HepG2 (cell line): ENCODE results near the gene GPR83. TPM values are rescaled to one million over a fixed set of nuclear protein-coding genes. Genes with fewer than 3 reads are reported as not detected.

Source experiments
- ATAC-seq: fragments of 200-7000 bp; cut with Tn5 transposase; 3 replicates; pipeline ENCODE4 v1.9.1; 2020; ENCODE audit warnings: mild to moderate bottlenecking, moderate library complexity
- BruUV-seq: library from RNA; stranded (reverse); fragments of 400-500 nt; replicated peaks from 2 replicates; lab custom pipeline; 2021; lab: Mats Ljungman, UMichigan
- CTCF ChIA-PET: fragments of 300-600 bp; formaldehyde crosslinking; extraction: SDS; loops from one replicate; lab custom pipeline; 2021; ENCODE audit warnings: low total read pairs, inconsistent platforms, low intra/inter-chr PET ratio; lab: Yijun Ruan, JAX
- POLR2A ChIA-PET: fragments of 350-600 bp; sonication (Branson Sonifier 250); formaldehyde crosslinking; loops from one replicate; lab custom pipeline; 2020; ENCODE audit warnings: antibody characterized with exemption, inconsistent platforms; lab: Yijun Ruan, JAX
- DNase-seq: peaks from one replicate; pipeline ENCODE4 v3.0.0-alpha.2; 2015; ENCODE audit warnings: low spot score
- FAIRE-seq: peaks from 3 replicates; lab custom pipeline; 2011; peaks lifted over from hg19 to GRCh38; lab: Jason Lieb, UNC
- H2AFZ ChIP-seq: one replicate; pipeline ENCODE4 v1.6.1; 2011; ENCODE audit warnings: low read length, inconsistent platforms
- H3K27ac ChIP-seq: fragments of 300-600 bp; 3 replicates; pipeline ENCODE4 v1.8.0; 2011; ENCODE audit warnings: mixed run types, mild to moderate bottlenecking, mixed read lengths, low read length, inconsistent platforms; ENCODE audit not compliant: insufficient read depth; ENCODE audit errors: extremely low read length
- H3K27me3 ChIP-seq, 2 experiments: fragments of 200-600 bp in 1 of 2; 2 replicates in 1 of 2; 3 replicates in 1 of 2; pipeline versions ENCODE4 v1.6.0 to v1.8.0; 2011; ENCODE audit warnings: low read length in 2 of 2, mild to moderate bottlenecking in 2 of 2, moderate library complexity in 2 of 2, inconsistent platforms in 1 of 2; ENCODE audit not compliant: insufficient read depth in 2 of 2, control insufficient read depth in 1 of 2
- H3K36me3 ChIP-seq, 2 experiments: fragments of 200-600 bp in 1 of 2; replicated peaks in 1 of 2; 2 replicates in 1 of 2; 3 replicates in 1 of 2; pipeline versions ENCODE4 v1.5.1 to v1.8.0; 2011; ENCODE audit warnings: low read length in 2 of 2, inconsistent platforms in 1 of 2; ENCODE audit not compliant: insufficient read depth in 2 of 2, control insufficient read depth in 1 of 2
- H3K4me1 ChIP-seq: 2 replicates; pipeline ENCODE4 v1.5.1; 2012; ENCODE audit warnings: low read length, inconsistent platforms; ENCODE audit not compliant: insufficient read depth
- H3K4me2 ChIP-seq: 2 replicates; pipeline ENCODE4 v1.6.0; 2011; ENCODE audit warnings: low read depth, low read length, inconsistent platforms
- H3K4me3 ChIP-seq, 3 experiments: fragments of 200-600 bp in 1 of 3; sonication (generic), shearing (Covaris generic) in 1 of 3; replicated peaks in 1 of 3; 2 replicates each; pipeline ENCODE4 v1.5.1; 2011 to 2016; ENCODE audit warnings: low read length in 3 of 3, inconsistent platforms in 2 of 3, low read depth in 2 of 3, mild to moderate bottlenecking in 2 of 3, control low read depth in 1 of 3, mixed read lengths in 1 of 3; ENCODE audit not compliant: insufficient read depth in 1 of 3
- H3K79me2 ChIP-seq: one replicate; pipeline ENCODE4 v1.6.1; 2011; ENCODE audit warnings: low read length, inconsistent platforms; ENCODE audit not compliant: insufficient read depth
- H3K9ac ChIP-seq: 2 replicates; pipeline ENCODE4 v1.6.0; 2011; ENCODE audit warnings: mild to moderate bottlenecking, low read depth, low read length, inconsistent platforms; ENCODE audit not compliant: insufficient read depth
- H3K9me3 ChIP-seq: 2 replicates; pipeline ENCODE4 v1.5.1; 2012; ENCODE audit warnings: mild to moderate bottlenecking, low read length
- H4K20me1 ChIP-seq: 2 replicates; pipeline ENCODE4 v1.6.0; 2011; ENCODE audit warnings: inconsistent platforms, mild to moderate bottlenecking, low read length, moderate library complexity; ENCODE audit not compliant: insufficient read depth
- CEBPB ChIP-seq: IDR thresholded peaks from 2 replicates; pipeline ENCODE4 v1.6.1; 2011; ENCODE audit warnings: low read depth, low read length, improper control_type of control experiment, borderline replicate concordance
- HMGA1 ChIP-seq: sonication (generic); formaldehyde crosslinking; conservative IDR thresholded peaks from 2 replicates; pipeline ENCODE4 v1.4.0; 2020; ENCODE audit warnings: missing genetic modification reagents
- IRF2 ChIP-seq: IDR thresholded peaks from 2 replicates; pipeline ENCODE4 v1.6.1; 2018; ENCODE audit warnings: missing genetic modification reagents, missing compliant biosample characterization
- NFE2 ChIP-seq: sonication (generic); formaldehyde crosslinking; IDR thresholded peaks from 2 replicates; pipeline ENCODE4 v1.4.0; 2020; ENCODE audit warnings: missing genetic modification reagents
- REPIN1 ChIP-seq: sonication (generic); formaldehyde crosslinking; IDR thresholded peaks from 2 replicates; pipeline ENCODE4 v1.8.0; 2022; ENCODE audit warnings: missing genetic modification reagents, low read depth, mild to moderate bottlenecking, borderline replicate concordance
- RNF219 ChIP-seq: sonication (generic); formaldehyde crosslinking; IDR thresholded peaks from 2 replicates; pipeline ENCODE4 v1.5.0; 2020; ENCODE audit warnings: mild to moderate bottlenecking, missing genetic modification reagents
- YEATS2 ChIP-seq: sonication (generic); formaldehyde crosslinking; IDR thresholded peaks from 2 replicates; pipeline ENCODE4 v1.4.0; 2020; ENCODE audit warnings: missing genetic modification reagents, borderline replicate concordance
- ZBTB14 ChIP-seq: sonication (generic); formaldehyde crosslinking; IDR thresholded peaks from 2 replicates; pipeline ENCODE4 v1.4.0; 2020; ENCODE audit warnings: missing genetic modification reagents
- ZFP90 ChIP-seq: sonication (generic); formaldehyde crosslinking; IDR thresholded peaks from 2 replicates; pipeline ENCODE4 v1.8.0; 2022; ENCODE audit warnings: missing genetic modification reagents, mild to moderate bottlenecking, inconsistent platforms, borderline replicate concordance
- ZNF143 ChIP-seq: sonication (generic); formaldehyde crosslinking; IDR thresholded peaks from 2 replicates; pipeline ENCODE4 v1.4.0; 2020; ENCODE audit warnings: missing genetic modification reagents
- ZNF253 ChIP-seq: sonication (generic); formaldehyde crosslinking; IDR thresholded peaks from 2 replicates; pipeline ENCODE4 v1.8.0; 2022; ENCODE audit warnings: mild to moderate bottlenecking, missing genetic modification reagents, borderline replicate concordance
- ZNF362 ChIP-seq: sonication (generic); formaldehyde crosslinking; IDR thresholded peaks from 2 replicates; pipeline ENCODE4 v1.4.0; 2020; ENCODE audit warnings: missing genetic modification reagents, mild to moderate bottlenecking, borderline replicate concordance
- ZNF460 ChIP-seq: sonication (generic); formaldehyde crosslinking; IDR thresholded peaks from 2 replicates; pipeline ENCODE4 v1.5.1; 2020; ENCODE audit warnings: missing genetic modification reagents, mild to moderate bottlenecking, borderline replicate concordance
- ZNF737 ChIP-seq: sonication (generic); formaldehyde crosslinking; IDR thresholded peaks from 2 replicates; pipeline ENCODE4 v1.5.0; 2020; ENCODE audit warnings: missing genetic modification reagents, mild to moderate bottlenecking, borderline replicate concordance
- ZNF816 ChIP-seq: sonication (generic); formaldehyde crosslinking; IDR thresholded peaks from 2 replicates; pipeline ENCODE4 v1.8.0; 2022; ENCODE audit warnings: missing genetic modification reagents, mild to moderate bottlenecking, borderline replicate concordance
- ZSCAN25 ChIP-seq: sonication (generic); formaldehyde crosslinking; IDR thresholded peaks from 2 replicates; pipeline ENCODE4 v1.8.0; 2022; ENCODE audit warnings: mild to moderate bottlenecking, missing genetic modification reagents
- WGBS: methylation state at CpG from one replicate; pipeline ENCODE4 v1.1.6; 2017; ENCODE audit warnings: low lambda C conversion rate; 5-methylcytosine and 5-hydroxymethylcytosine counted together
- in situ Hi-C: cut with HindIII; loops from 2 replicates; pipeline ENCODE4 v1.10.0; 2017; ENCODE audit warnings: low pct_unique_long_range_greater_than_20kb; ENCODE audit not compliant: extremely low pct_ligation_motif_present
- intact Hi-C: fragments of 100-400 bp; cut with micrococcal nuclease; formaldehyde crosslinking; loops from one replicate; pipeline ENCODE4 v1.10.0; 2022; ENCODE audit not compliant: unreplicated experiment
- polyA plus RNA-seq, 8 experiments: library from polyadenylated mRNA; depleted of rRNA in 3 of 8; stranded (reverse) in 7 of 8; unstranded in 1 of 8; fragments of >200 nt; fragmentation: Illumina TruSeq in 4 of 8; extraction: Trizol in 4 of 8; gene quantifications; 2 replicates each; pipeline versions ENCODE4 v1.2.1 to v1.2.3, GENCODE V29; 2011 to 2016; ENCODE audit warnings: low read depth in 4 of 8, missing spikeins in 1 of 8, mixed read lengths in 1 of 8; ENCODE audit not compliant: insufficient read depth in 1 of 8
- total RNA-seq, 5 experiments: library from RNA; depleted of rRNA; stranded (reverse); fragments of >200 nt; fragmentation: Illumina TruSeq; extraction: Trizol; gene quantifications; 2 replicates each; pipeline ENCODE4 v1.2.3, GENCODE V29; 2016; ENCODE audit warnings: low read depth in 1 of 5

Gene GPR83
- total and polyA plus RNA-seq, 2 of the 13 experiments (the other 11 are each of a cell fraction or from before 2014, with no cell fraction given): 0.04 to 0.11 TPM

- TF ChIP-seq ZBTB14 (CRISPR knock-in tag): no peak
- TF ChIP-seq ZNF362 (CRISPR knock-in tag): no peak
- no peak for TF ChIP-seq ZFP90
- TF ChIP-seq ZNF253 (CRISPR knock-in tag): no peak
- TF ChIP-seq ZNF460 (CRISPR knock-in tag): no peak
- TF ChIP-seq YEATS2: no peak
These were observed 600 bp upstream of the GPR83 start (continued) for GRCh38 chr11:94401773-94402265.

- in situ Hi-C loops: loop anchor here (25.0 kb wide), 1 partner anchor 213 kb away; no protein-coding TSS in a partner anchor
- no peak overlapping the region for H2AFZ ChIP-seq
- H3K79me2 ChIP-seq: no peaks in the 10 kb centered on the region
- 27% methylated on average over 4 of the region's 4 CpGs for WGBS
- no peak for FAIRE-seq
- no peak overlapping the region for H3K4me3 ChIP-seq
- intact Hi-C loops: no loop called here
- DNase-seq: no peak
- POLR2A ChIA-PET: no interaction called here
- no peaks in the 10 kb centered on the region for H4K20me1 ChIP-seq
- H3K27ac ChIP-seq: no peak overlapping the region
- CTCF ChIA-PET: no interaction called here
- no peak overlapping the region for H3K4me2 ChIP-seq
- H3K27me3 ChIP-seq: peaks cover 6 to 38% of the 10 kb centered on the region in 2 experiments; a peak in 3 of 5 replicates
- peaks cover 31% of the 10 kb centered on the region for H3K4me1 ChIP-seq
- H3K36me3 ChIP-seq: no peaks in the 10 kb centered on the region
- H3K9ac ChIP-seq: no peak overlapping the region
- no peaks in the 10 kb centered on the region for H3K9me3 ChIP-seq
- no TSS peak for BruUV-seq
- ATAC-seq: no peak
- TF ChIP-seq ZSCAN25 (CRISPR knock-in tag) (no peak), HMGA1 (no peak), REPIN1 (CRISPR knock-in tag) (no peak), ZNF143 (no peak), ZNF816 (CRISPR knock-in tag) (no peak), RNF219 (CRISPR knock-in tag) (no peak), IRF2 (CRISPR knock-in tag) (no peak), NFE2 (CRISPR knock-in tag) (no peak), CEBPB (no peak), ZNF737 (no peak)
These were observed 771 bp downstream of the GPR83 start for GRCh38 chr11:94400457-94400838.
